MG63 (cell line): ENCODE results near the gene TOR2A. TPM values are rescaled to one million over a fixed set of nuclear protein-coding genes. Genes with fewer than 3 reads are reported as not detected.

Source experiments
- DNase-seq: peaks from one replicate; pipeline ENCODE4 v3.0.0-alpha.2; 2020
- H3K27me3 ChIP-seq: fragments of 250-450 bp; sonication (Bioruptor Pico); 2 replicates; pipeline ENCODE4 v1.5.1; 2020; ENCODE audit warnings: mild to moderate bottlenecking, moderate library complexity
- H3K36me3 ChIP-seq: fragments of 250-450 bp; sonication (Bioruptor Pico); 2 replicates; pipeline ENCODE4 v1.5.1; 2020; ENCODE audit warnings: mild to moderate bottlenecking, moderate library complexity
- H3K4me3 ChIP-seq: fragments of 250-450 bp; sonication (Bioruptor Pico); 2 replicates; pipeline ENCODE4 v1.5.1; 2020; ENCODE audit warnings: mild to moderate bottlenecking, moderate library complexity
- H3K9me3 ChIP-seq: fragments of 250-450 bp; sonication (Bioruptor Pico); 2 replicates; pipeline ENCODE4 v1.5.1; 2020; ENCODE audit warnings: mild to moderate bottlenecking, moderate library complexity
- total RNA-seq: library from RNA; depleted of rRNA; stranded (reverse); fragments of >200 nt; shearing (Covaris generic); gene quantifications from 2 replicates; pipeline ENCODE4 v1.2.3, GENCODE V29; 2014; ENCODE audit warnings: low replicate concordance

Gene TOR2A
- total RNA-seq, 1 experiment from 2014 or later, result 5.8 TPM

GRCh38 chr9:127698985-127699670, 36.0 kb downstream of the TOR2A start:
- no peaks in the 10 kb centered on the region for H3K27me3 ChIP-seq
- H3K9me3 ChIP-seq, result no peaks in the 10 kb centered on the region
- no peaks in the 10 kb centered on the region for H3K36me3 ChIP-seq
- peak; percentile 98 for DNase-seq
- peak overlapping the region; percentile 50 for H3K4me3 ChIP-seq

- Histone ChIP-seq H3K27me3 (no peaks in the 10 kb centered on the region), H3K4me3 (no peak overlapping the region), H3K36me3 (no peaks in the 10 kb centered on the region), H3K9me3 (no peaks in the 10 kb centered on the region)
- DNase-seq, result no peak
Measured at GRCh38 chr9:127698386-127698785, 36.7 kb downstream of the TOR2A start.

GRCh38 chr9:127697575-127697974, 37.5 kb downstream of the TOR2A start:
- DNase-seq, result no peak
- H3K4me3 ChIP-seq, result no peak overlapping the region

GRCh38 chr9:127694890-127695720, 40.0 kb downstream of the TOR2A start:
- no peak for DNase-seq
- Histone ChIP-seq H3K27me3 (no peaks in the 10 kb centered on the region), H3K4me3 (no peak overlapping the region), H3K9me3 (no peaks in the 10 kb centered on the region), H3K36me3 (peaks cover 2% of the 10 kb centered on the region; the same call in 1 of the 2 replicates)

More at GRCh38 chr9:127697575-127697974, 37.5 kb downstream of the TOR2A start:
- H3K36me3 ChIP-seq, result no peaks in the 10 kb centered on the region
- no peaks in the 10 kb centered on the region for H3K9me3 ChIP-seq
- H3K27me3 ChIP-seq, result no peaks in the 10 kb centered on the region

- no peaks in the 10 kb centered on the region for H3K27me3 ChIP-seq
- DNase-seq, result no peak
- H3K36me3 ChIP-seq, result peaks cover 2% of the 10 kb centered on the region; the same call in 1 of the 2 replicates
- H3K4me3 ChIP-seq, result no peak overlapping the region
- no peaks in the 10 kb centered on the region for H3K9me3 ChIP-seq
Measured at GRCh38 chr9:127693697-127694096, 41.4 kb downstream of the TOR2A start.

- Histone ChIP-seq H3K9me3 (no peaks in the 10 kb centered on the region), H3K4me3 (no peak overlapping the region), H3K36me3 (peaks cover 2% of the 10 kb centered on the region; the same call in 1 of the 2 replicates), H3K27me3 (no peaks in the 10 kb centered on the region)
- DNase-seq, result no peak
Measured at GRCh38 chr9:127693143-127693542, 42.0 kb downstream of the TOR2A start.

- DNase-seq, result no peak
- Histone ChIP-seq H3K4me3 (no peak overlapping the region), H3K27me3 (no peaks in the 10 kb centered on the region), H3K9me3 (no peaks in the 10 kb centered on the region), H3K36me3 (peaks cover 2% of the 10 kb centered on the region; the same call in 1 of the 2 replicates)
Measured at GRCh38 chr9:127692071-127692470, 43.0 kb downstream of the TOR2A start.

- Histone ChIP-seq H3K4me3 (no peak overlapping the region), H3K9me3 (no peaks in the 10 kb centered on the region), H3K27me3 (no peaks in the 10 kb centered on the region), H3K36me3 (peaks cover 2% of the 10 kb centered on the region; the same call in 1 of the 2 replicates)
- DNase-seq, result no peak
Measured at GRCh38 chr9:127690735-127691134, 44.4 kb downstream of the TOR2A start.

GRCh38 chr9:127689329-127690000, 45.6 kb downstream of the TOR2A start:
- DNase-seq, result no peak
- peaks cover 2% of the 10 kb centered on the region; the same call in 1 of the 2 replicates for H3K36me3 ChIP-seq

GRCh38 chr9:127686461-127687393, 48.4 kb downstream of the TOR2A start:
- no peaks in the 10 kb centered on the region for H3K27me3 ChIP-seq
- H3K9me3 ChIP-seq, result no peaks in the 10 kb centered on the region
- peaks cover 2% of the 10 kb centered on the region; the same call in 1 of the 2 replicates for H3K36me3 ChIP-seq
- H3K4me3 ChIP-seq, result no peak overlapping the region
- no peak for DNase-seq

More at GRCh38 chr9:127689329-127690000, 45.6 kb downstream of the TOR2A start:
- no peak overlapping the region for H3K4me3 ChIP-seq
- no peaks in the 10 kb centered on the region for H3K9me3 ChIP-seq
- no peaks in the 10 kb centered on the region for H3K27me3 ChIP-seq

- DNase-seq, result peak; percentile 72
- H3K9me3 ChIP-seq, result no peaks in the 10 kb centered on the region
- H3K36me3 ChIP-seq, result no peaks in the 10 kb centered on the region; the same call in 1 of the 2 replicates
Measured at GRCh38 chr9:127684576-127684975, 50.5 kb downstream of the TOR2A start.

GRCh38 chr9:127683723-127684122, 51.4 kb downstream of the TOR2A start:
- DNase-seq, result no peak
- no peaks in the 10 kb centered on the region; the same call in 1 of the 2 replicates for H3K36me3 ChIP-seq
- no peak overlapping the region for H3K4me3 ChIP-seq
- H3K9me3 ChIP-seq, result no peaks in the 10 kb centered on the region
- H3K27me3 ChIP-seq, result no peaks in the 10 kb centered on the region

More at GRCh38 chr9:127684576-127684975, 50.5 kb downstream of the TOR2A start:
- no peaks in the 10 kb centered on the region for H3K27me3 ChIP-seq
- no peak overlapping the region for H3K4me3 ChIP-seq

- peak; percentile 35 for DNase-seq
- Histone ChIP-seq H3K36me3 (no peaks in the 10 kb centered on the region; the same call in 1 of the 2 replicates), H3K27me3 (no peaks in the 10 kb centered on the region), H3K4me3 (no peak overlapping the region), H3K9me3 (no peaks in the 10 kb centered on the region)
Measured at GRCh38 chr9:127682351-127683136, 52.5 kb downstream of the TOR2A start.
